ENCODE results near the gene RASGRF2. TPM values are rescaled to one million over a fixed set of nuclear protein-coding genes. Genes with fewer than 3 reads are reported as not detected.

The RASGRF2 gene
- total RNA-seq, 2 experiments from 2014 or later: 0.06 to 0.13 TPM

DNA sequence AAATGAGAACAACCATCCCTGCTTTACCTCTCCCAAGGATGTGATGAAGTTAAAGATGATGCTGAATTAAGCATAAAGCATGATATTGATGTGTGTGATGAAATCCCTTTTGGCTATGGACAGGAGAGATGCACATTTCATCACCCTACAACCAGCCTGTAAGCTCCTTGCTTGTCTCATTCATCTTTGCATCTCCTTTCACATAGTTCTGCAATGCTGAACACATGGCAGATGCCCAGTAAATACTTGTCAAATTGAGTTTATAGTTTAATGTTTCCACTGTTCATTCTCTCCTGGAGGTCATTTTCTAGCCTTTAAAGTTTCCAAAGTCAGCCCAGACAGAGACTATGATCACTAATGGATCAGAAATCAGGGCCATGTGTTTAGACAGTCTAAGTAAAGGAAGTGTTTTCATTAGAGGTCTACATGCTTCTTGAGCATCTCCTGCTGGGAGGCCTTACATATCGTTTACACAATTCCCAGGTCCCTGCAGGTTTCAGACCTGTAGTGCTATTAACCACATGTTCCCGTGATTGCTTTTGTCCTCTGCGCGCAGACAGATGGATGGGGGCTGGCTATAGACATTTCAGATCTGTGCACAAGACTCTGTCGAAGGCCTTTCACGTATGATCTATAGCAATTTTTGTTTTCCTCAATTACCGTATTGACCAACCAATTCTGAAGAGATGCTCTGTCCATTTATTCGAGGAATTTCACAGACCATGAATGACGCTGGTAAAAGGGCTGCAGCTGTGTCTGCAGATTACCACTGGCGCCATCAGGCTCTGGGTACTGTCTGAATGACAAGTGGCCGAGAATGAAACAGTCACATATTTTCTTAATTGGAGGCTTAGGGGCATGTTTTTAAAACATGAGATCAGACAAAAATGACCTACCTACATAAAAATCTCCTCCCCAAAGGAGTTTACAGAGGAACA, 223.9 kb downstream of the RASGRF2 start:
- TF ChIP-seq, protein P1, sequence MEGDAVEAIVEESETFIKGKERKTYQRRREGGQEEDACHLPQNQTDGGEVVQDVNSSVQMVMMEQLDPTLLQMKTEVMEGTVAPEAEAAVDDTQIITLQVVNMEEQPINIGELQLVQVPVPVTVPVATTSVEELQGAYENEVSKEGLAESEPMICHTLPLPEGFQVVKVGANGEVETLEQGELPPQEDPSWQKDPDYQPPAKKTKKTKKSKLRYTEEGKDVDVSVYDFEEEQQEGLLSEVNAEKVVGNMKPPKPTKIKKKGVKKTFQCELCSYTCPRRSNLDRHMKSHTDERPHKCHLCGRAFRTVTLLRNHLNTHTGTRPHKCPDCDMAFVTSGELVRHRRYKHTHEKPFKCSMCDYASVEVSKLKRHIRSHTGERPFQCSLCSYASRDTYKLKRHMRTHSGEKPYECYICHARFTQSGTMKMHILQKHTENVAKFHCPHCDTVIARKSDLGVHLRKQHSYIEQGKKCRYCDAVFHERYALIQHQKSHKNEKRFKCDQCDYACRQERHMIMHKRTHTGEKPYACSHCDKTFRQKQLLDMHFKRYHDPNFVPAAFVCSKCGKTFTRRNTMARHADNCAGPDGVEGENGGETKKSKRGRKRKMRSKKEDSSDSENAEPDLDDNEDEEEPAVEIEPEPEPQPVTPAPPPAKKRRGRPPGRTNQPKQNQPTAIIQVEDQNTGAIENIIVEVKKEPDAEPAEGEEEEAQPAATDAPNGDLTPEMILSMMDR (conservative IDR thresholded peaks at IDR 0.05; ENCODE audit: low read length): no peak
- TF ChIP-seq EZH2phosphoT487 (IDR thresholded peaks at IDR 0.05; ENCODE audit: borderline replicate concordance, low read depth, low read length): no peak
- Histone ChIP-seq H3K4me2 (ENCODE audit: low read length) (no peak overlapping the region), H3K4me3 (ENCODE audit: low read depth, low read length, poor library complexity, severe bottlenecking) (no peak overlapping the region), H3K9me2 (ENCODE audit: insufficient read depth, low read length) (no peaks in the 10 kb centered on the region), H3K4me1 (ENCODE audit: insufficient read depth, low read length, poor library complexity, severe bottlenecking) (no peaks in the 10 kb centered on the region), H3K79me2 (ENCODE audit: insufficient read depth, low read depth, low read length) (no peaks in the 10 kb centered on the region), H3K9me3 (ENCODE audit: low read length) (no peaks in the 10 kb centered on the region), H3K27ac (ENCODE audit: low read depth, low read length, poor library complexity, severe bottlenecking) (no peak overlapping the region), H3K36me3 (ENCODE audit: insufficient read depth, low read length) (no peaks in the 10 kb centered on the region), H4K20me1 (ENCODE audit: insufficient read depth, low read length) (no peaks in the 10 kb centered on the region), H2AFZ (ENCODE audit: low read length) (no peak overlapping the region)
- no peak for DNase-seq (ENCODE audit: low spot score)
- no TSS peak for BruUV-seq (replicated peaks)
- POLR2A ChIA-PET: no interaction called here
- CTCF ChIA-PET (ENCODE audit: unreplicated experiment): no interaction called here
- intact Hi-C loops (cut with micrococcal nuclease; ENCODE audit: unreplicated experiment): no loop called here

DNA sequence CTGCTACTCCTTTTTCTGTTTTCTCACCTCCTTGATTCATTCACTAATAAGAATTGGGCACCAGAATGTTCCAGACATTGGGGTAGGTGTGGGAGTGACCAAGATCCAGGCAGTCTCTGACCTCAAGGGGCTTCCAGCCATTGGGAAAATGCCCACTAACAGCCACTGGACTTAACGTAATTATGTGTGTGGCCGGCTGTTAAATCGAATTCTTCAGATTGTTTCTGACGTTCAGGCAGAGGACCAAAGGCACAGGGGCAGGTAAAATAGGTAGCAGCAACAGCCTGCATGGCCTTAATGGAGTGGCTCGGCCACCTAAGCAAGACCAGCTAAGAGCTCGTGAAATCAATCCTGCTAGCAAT, 224.6 kb downstream of the RASGRF2 start:
- H3K36me3 ChIP-seq (ENCODE audit: insufficient read depth, low read length): no peaks in the 10 kb centered on the region
- no peak for DNase-seq (ENCODE audit: low spot score)
- BruUV-seq (replicated peaks): no TSS peak
- H3K4me3 ChIP-seq (ENCODE audit: low read depth, low read length, poor library complexity, severe bottlenecking): no peak overlapping the region
- H3K27ac ChIP-seq (ENCODE audit: low read depth, low read length, poor library complexity, severe bottlenecking): no peak overlapping the region
- POLR2A ChIA-PET: no interaction called here
- CTCF ChIA-PET (ENCODE audit: unreplicated experiment): no interaction called here
- H3K9me2 ChIP-seq (ENCODE audit: insufficient read depth, low read length): no peaks in the 10 kb centered on the region
- no peak overlapping the region for H2AFZ ChIP-seq (ENCODE audit: low read length)
- no peaks in the 10 kb centered on the region for H3K79me2 ChIP-seq (ENCODE audit: insufficient read depth, low read depth, low read length)
- intact Hi-C loops (cut with micrococcal nuclease; ENCODE audit: unreplicated experiment): no loop called here
- no peaks in the 10 kb centered on the region for H4K20me1 ChIP-seq (ENCODE audit: insufficient read depth, low read length)
- no peaks in the 10 kb centered on the region for H3K4me1 ChIP-seq (ENCODE audit: insufficient read depth, low read length, poor library complexity, severe bottlenecking)
- TF ChIP-seq, protein P1 (conservative IDR thresholded peaks at IDR 0.05; ENCODE audit: low read length): no peak
- TF ChIP-seq EZH2phosphoT487 (IDR thresholded peaks at IDR 0.05; ENCODE audit: borderline replicate concordance, low read depth, low read length): no peak
- no peak overlapping the region for H3K4me2 ChIP-seq (ENCODE audit: low read length)
- no peaks in the 10 kb centered on the region for H3K9me3 ChIP-seq (ENCODE audit: low read length)

DNA sequence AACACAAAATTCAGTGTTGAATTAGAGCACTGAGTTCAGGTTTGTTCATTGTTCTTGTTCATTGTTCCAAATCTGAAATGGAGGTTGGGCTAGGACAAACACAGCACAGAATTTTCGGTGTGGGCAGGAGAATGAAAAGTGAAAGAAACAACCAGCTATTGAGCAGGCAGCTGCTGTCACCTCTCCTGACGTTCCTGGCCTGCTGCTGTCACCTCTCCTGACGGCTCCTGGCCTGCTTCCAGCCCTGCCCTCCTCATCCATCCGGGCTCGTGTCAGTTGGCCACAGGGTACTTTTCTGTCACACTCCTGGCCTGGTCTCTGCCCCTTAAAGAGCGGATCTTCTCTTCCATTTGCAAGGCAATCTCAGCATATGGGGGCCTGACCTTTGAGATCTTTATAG, 227.7 kb downstream of the RASGRF2 start:
- Histone ChIP-seq H4K20me1 (ENCODE audit: insufficient read depth, low read length) (no peaks in the 10 kb centered on the region), H3K27ac (ENCODE audit: low read depth, low read length, poor library complexity, severe bottlenecking) (no peak overlapping the region), H3K79me2 (ENCODE audit: insufficient read depth, low read depth, low read length) (no peaks in the 10 kb centered on the region), H3K4me3 (ENCODE audit: low read depth, low read length, poor library complexity, severe bottlenecking) (no peak overlapping the region), H3K4me2 (ENCODE audit: low read length) (no peak overlapping the region), H3K9me2 (ENCODE audit: insufficient read depth, low read length) (no peaks in the 10 kb centered on the region), H2AFZ (ENCODE audit: low read length) (no peak overlapping the region), H3K9me3 (ENCODE audit: low read length) (no peaks in the 10 kb centered on the region), H3K36me3 (ENCODE audit: insufficient read depth, low read length) (no peaks in the 10 kb centered on the region), H3K4me1 (ENCODE audit: insufficient read depth, low read length, poor library complexity, severe bottlenecking) (no peaks in the 10 kb centered on the region)
- BruUV-seq (replicated peaks): no TSS peak
- intact Hi-C loops (cut with micrococcal nuclease; ENCODE audit: unreplicated experiment): no loop called here
- DNase-seq (ENCODE audit: low spot score): no peak
- ChIA-PET POLR2A (no interaction called here), CTCF (ENCODE audit: unreplicated experiment) (no interaction called here)
- TF ChIP-seq EZH2phosphoT487 (IDR thresholded peaks at IDR 0.05; ENCODE audit: borderline replicate concordance, low read depth, low read length): no peak
- TF ChIP-seq, protein P1 (conservative IDR thresholded peaks at IDR 0.05; ENCODE audit: low read length): no peak
